ENCODE results near the gene CA7. TPM values are rescaled to one million over a fixed set of nuclear protein-coding genes. Genes with fewer than 3 reads are reported as not detected.

CA7 gene
- total RNA-seq, 1 donor, result not detected

Other genes with a start within 250 kb of the CA7 start
- gene CMTM3, start 239.7 kb upstream of the CA7 start, total RNA-seq (ENCODE audit: low replicate concordance), result 7.4 and 17.8 TPM in 2 replicates
- 13.3 and 16.8 TPM in 2 replicates for gene CMTM4, start 147.7 kb upstream of the CA7 start, total RNA-seq (ENCODE audit: low replicate concordance)
- gene DYNC1LI2, start 92.8 kb upstream of the CA7 start, total RNA-seq (ENCODE audit: low replicate concordance), result 148 and 256 TPM in 2 replicates
- 0.08 and 0.09 TPM in 2 replicates for gene TERB1, start 42.8 kb upstream of the CA7 start, total RNA-seq (ENCODE audit: low replicate concordance)
- gene NAE1, start 13.4 kb upstream of the CA7 start, total RNA-seq (ENCODE audit: low replicate concordance), result 48.2 and 71.3 TPM in 2 replicates
- 6.2 and 6.5 TPM in 2 replicates for gene PDP2, start 36.1 kb downstream of the CA7 start, total RNA-seq (ENCODE audit: low replicate concordance)
- not detected in 2 replicates for gene CDH16, start 74.5 kb downstream of the CA7 start, total RNA-seq (ENCODE audit: low replicate concordance)
- gene RRAD, start 81.1 kb downstream of the CA7 start, total RNA-seq (ENCODE audit: low replicate concordance), result 0.72 and 3.8 TPM in 2 replicates
- 12.8 and 109 TPM in 2 replicates for gene CIAO2B, start 90.0 kb downstream of the CA7 start, total RNA-seq (ENCODE audit: low replicate concordance)
- gene CES2, start 91.1 kb downstream of the CA7 start, total RNA-seq (ENCODE audit: low replicate concordance), result 28.3 and 37.6 TPM in 2 replicates
- 0.54 TPM in 1 of 2 replicates, not detected in the other for gene CES3, start 116.9 kb downstream of the CA7 start, total RNA-seq (ENCODE audit: low replicate concordance)
- gene CES4A, start 144.2 kb downstream of the CA7 start, total RNA-seq (ENCODE audit: low replicate concordance), result 2.2 and 4.7 TPM in 2 replicates
- 74.3 and 125 TPM in 2 replicates for gene CBFB, start 184.7 kb downstream of the CA7 start, total RNA-seq (ENCODE audit: low replicate concordance)